Activated CD4-positive, alpha-beta T cell treated with anti-CD3 and anti-CD28 coated beads, Interleukin-2, amount 50 U/mL, for 16 hours (primary cell): ENCODE measurements around the gene SLC35G1.

ENCODE experiments used
- DNase-seq: peaks from one replicate; pipeline ENCODE4 v3.0.0-alpha.2; 2020

Gene SLC35G1

GRCh38 chr10:93893646-93894515 is at the start of gene SLC35G1:
Gene SLC35G1, plus strand, starts transcription at chr10:93893978. Its CDS starts 56 bp downstream, at chr10:93894034.
- DNase-seq, result peak; percentile 75

DNA sequence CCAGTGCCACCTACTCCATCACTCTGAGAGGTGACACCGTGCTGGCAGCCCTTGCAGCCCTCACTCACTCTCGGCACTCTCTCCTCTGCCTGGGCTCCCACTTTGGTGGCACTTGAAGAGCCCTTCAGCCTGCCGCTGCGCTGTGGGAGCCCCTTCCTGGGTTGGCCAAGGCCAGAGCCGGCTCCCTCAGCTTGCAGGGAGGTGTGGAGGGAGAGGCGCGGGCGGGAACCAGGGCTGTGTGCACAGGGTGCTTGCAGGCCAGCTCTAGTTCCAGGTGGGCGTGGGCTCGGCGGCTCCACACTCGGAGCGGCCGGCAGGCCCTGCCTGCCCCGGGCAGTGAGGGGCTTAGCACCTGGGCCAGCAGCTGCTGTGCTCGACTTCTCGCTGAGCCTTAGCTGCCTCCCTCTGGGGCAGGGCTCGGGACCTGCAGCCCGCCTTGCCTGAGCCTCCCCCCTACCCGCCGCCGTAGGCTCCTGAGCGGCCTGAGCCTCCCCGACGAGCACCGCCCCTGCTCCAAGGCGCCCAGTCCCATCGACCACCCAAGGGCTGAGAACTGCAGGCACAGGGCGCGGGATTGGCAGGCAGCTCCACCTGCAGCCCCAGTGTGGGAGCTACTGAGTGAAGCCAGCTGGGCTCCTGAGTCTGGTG is 48.7 kb upstream of the SLC35G1 start:
- DNase-seq, result no peak

- no peak for DNase-seq
Observed at GRCh38 chr10:93849593-93849992, 44.2 kb upstream of the SLC35G1 start.

DNA sequence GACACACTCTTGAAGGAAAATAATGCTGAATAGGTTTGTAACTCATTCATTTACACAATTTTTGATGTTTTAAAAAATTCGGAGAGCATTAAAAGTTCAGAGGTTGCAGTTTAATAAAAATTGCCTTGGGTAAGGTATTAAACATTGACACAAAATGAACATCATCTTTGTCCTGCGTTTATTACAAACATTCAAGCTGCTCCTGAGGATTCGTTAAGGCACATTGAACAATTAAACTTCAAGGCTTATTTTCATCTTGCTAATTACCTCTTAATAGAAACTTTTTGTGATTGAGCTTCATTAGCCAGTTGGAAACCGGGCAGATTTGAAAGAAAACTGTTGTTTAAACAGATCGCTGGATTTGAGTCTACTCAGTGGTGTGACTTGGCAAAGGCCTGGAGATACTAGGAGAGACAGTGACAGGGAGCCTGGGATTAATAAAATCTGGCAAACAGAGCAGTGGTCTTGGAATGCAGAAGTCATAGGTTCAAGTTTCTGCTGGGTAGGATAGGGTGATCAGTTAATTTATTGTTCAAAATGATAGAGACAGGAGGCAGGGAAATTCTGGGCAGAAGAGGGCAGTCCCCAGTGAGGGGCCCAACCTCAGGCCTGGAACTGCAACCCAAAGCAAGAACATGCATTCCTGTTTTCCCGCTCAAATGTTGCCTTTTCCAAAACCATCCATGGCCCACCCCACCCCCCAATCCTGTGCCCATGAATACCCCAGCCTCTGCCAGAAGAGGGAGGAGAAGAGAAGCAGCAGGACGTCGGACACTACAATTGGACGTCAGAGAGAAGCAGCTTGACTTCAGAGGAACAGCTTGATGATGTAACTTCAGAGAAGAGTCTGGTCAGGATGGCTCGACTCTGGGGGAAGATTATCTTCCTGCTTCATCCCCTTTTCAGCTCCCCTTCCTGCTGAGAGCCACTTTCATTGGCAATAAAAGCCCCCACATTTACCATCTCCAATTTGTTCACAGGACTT is 43.5 kb upstream of the SLC35G1 start:
- no peak for DNase-seq

- DNase-seq, result no peak
Observed at GRCh38 chr10:93851169-93851568, 42.6 kb upstream of the SLC35G1 start.

- no peak for DNase-seq
Observed at GRCh38 chr10:93852476-93853095, 41.2 kb upstream of the SLC35G1 start.

- DNase-seq, result no peak
Observed at GRCh38 chr10:93854975-93855374, 38.8 kb upstream of the SLC35G1 start.

- no peak for DNase-seq
Observed at GRCh38 chr10:93856349-93857145, 37.2 kb upstream of the SLC35G1 start.

- DNase-seq, result peak; percentile 2
Observed at GRCh38 chr10:93859049-93859655, 34.6 kb upstream of the SLC35G1 start.

DNA sequence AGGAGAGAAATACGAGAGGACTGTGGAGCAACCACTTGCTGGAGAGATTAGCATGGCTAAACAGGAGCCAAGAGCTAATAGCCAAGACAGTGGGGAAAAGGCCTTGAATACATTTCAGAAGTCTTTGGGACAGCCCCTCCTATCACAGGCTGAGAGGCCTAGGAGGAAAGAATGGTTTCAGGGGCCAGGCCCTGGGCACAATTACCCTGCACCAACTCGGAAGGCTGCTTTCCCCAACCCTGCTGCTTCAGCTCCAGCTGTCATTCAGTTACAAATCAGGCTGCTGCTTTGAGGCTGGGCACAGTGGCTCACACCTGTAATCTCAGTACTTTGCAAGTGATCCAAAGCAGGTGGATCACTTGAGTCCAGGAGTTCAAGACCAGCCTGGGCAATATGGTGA is 32.0 kb upstream of the SLC35G1 start:
- no peak for DNase-seq

- DNase-seq, result no peak
Observed at GRCh38 chr10:93865794-93866425, 27.9 kb upstream of the SLC35G1 start.

- no peak for DNase-seq
Observed at GRCh38 chr10:93867525-93867924, 26.3 kb upstream of the SLC35G1 start.

- no peak for DNase-seq
Observed at GRCh38 chr10:93871671-93872204, 22.0 kb upstream of the SLC35G1 start.

DNA sequence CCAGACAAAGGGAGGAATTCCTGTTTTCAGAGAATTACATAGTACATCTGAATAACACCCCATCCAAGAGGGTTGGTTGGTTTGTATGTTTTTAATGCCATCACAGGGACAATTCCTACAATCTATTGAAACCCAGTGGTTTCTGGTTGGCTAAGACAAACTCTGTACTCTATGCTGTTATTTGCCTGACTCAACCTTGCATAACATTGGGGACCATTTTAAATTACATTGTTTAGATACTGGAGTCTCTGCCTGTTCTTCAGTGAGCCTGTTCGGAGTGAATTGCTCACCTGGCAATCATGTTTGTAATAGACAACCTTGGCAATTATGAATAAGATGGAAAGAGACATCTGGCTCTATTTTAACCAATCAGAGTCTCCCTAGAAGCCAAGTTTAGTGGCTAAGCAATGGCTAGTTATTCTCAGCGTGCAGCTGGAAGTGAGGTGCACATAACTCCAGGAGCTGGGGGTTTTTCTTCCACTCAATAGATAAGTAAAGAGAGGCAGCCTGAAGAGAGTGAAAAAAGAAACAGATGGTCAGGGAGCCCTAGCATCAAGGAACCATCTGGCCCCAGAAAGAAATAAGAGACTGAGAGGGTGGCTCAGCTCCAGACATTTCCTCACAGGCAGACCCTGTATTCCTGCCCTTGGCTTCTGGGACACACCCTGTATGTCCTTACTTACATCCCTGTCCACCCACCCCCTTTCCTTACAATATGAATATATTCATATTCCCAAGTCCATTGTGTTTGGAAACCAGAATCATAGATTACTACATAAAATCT is 21.2 kb upstream of the SLC35G1 start:
- DNase-seq, result no peak

GRCh38 chr10:93873420-93874115 is 20.2 kb upstream of the SLC35G1 start:
- DNase-seq, result no peak

- DNase-seq, result no peak
Observed at GRCh38 chr10:93874309-93875031, 19.3 kb upstream of the SLC35G1 start.

DNA sequence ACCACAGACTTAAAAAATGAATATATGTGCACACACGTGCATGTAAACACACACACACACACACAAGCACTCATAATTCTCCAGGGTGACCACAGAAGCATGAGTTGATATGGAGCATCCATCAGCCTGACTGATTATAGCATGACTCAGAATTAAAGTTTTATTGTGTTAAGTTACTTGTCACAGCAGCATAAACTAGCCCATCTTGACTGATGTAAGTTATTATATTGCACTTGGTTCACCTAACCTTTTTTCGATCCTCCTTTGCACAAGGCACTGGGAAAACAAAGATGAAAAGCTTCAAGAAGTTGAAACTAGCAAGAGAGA is 18.8 kb upstream of the SLC35G1 start:
- no peak for DNase-seq

DNA sequence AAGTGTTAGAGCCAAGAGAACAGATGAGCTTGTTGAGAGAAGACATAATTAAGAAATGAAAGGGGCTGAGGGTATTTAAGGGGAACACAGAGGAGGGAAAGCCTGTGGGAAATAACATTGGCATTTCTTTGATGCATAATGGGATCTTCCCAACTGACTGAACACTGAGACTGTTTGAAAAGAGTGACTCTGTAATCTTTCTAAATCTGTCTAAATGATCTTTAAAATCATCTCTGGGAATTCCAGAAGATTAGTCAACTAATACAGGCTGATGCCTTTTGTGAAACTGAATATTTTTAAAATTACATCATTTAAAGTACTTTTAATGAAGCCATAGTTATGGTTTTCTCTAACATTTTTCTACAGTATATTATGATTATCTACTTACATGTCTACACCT is 17.4 kb upstream of the SLC35G1 start:
- no peak for DNase-seq
